HL-60 (cell line): ENCODE results near the gene ATP8A2.

Experiments
- DNase-seq, 2 experiments: peaks; one replicate each; pipeline ENCODE4 v3.0.0-alpha.2; 2010 to 2020; ENCODE audit warnings: low read depth in 1 of 2, low spot score in 1 of 2
- H3K27ac ChIP-seq: fragments of 250-450 bp; sonication (Bioruptor Pico); replicated peaks from 2 replicates; pipeline ENCODE4 v1.5.1; 2020; ENCODE audit warnings: mild to moderate bottlenecking, moderate library complexity
- H3K27me3 ChIP-seq: fragments of 250-450 bp; sonication (Bioruptor Pico); 2 replicates; pipeline ENCODE4 v1.5.1; 2021; ENCODE audit warnings: mild to moderate bottlenecking, moderate library complexity; ENCODE audit not compliant: insufficient read depth, poor library complexity, severe bottlenecking
- H3K4me3 ChIP-seq: replicated peaks from 2 replicates; pipeline ENCODE4 v1.5.1; 2011; ENCODE audit warnings: mild to moderate bottlenecking, control low read depth, low read length; ENCODE audit not compliant: insufficient read depth
- GABPA ChIP-seq: IDR thresholded peaks from 2 replicates; pipeline ENCODE4 v1.6.1; 2012; ENCODE audit warnings: low read depth
- POLR2AphosphoS5 ChIP-seq: IDR thresholded peaks from 2 replicates; pipeline ENCODE4 v1.6.1; 2012; ENCODE audit warnings: low read depth
- SPI1 ChIP-seq: IDR thresholded peaks from 2 replicates; pipeline ENCODE4 v1.6.1; 2012; ENCODE audit warnings: low read depth, mild to moderate bottlenecking, borderline replicate concordance
- TF ChIP-seq, protein P1 (sequence below): IDR thresholded peaks from 2 replicates; pipeline ENCODE4 v1.6.1; 2012; ENCODE audit warnings: low read depth; ENCODE audit not compliant: insufficient replicate concordance
- TF ChIP-seq, protein P2 (sequence below): IDR thresholded peaks from one replicate; pipeline ENCODE4 v1.5.1; 2011; ENCODE audit warnings: low read length, control low read depth, inconsistent platforms; ENCODE audit not compliant: insufficient read depth

The ATP8A2 gene

DNA sequence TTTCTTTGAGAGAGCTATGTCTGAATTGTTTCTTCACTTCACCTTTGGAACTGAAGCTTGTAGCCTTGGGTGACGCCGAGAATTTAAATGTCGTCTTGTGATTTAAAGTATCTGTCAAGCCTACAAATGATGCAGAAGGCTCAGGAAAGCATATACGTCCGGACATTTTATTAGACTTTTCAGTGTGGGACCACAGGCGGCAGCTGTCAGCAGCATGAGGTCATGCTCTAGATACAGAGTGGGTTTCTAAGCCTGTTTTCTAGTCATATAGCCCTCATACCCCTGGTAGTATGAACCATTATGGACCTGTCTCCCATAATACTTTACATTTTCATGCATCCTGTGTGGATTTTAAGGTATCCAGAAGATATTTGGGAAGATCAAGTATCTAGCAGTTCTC lies 212.3 kb downstream of the ATP8A2 start:
- Histone ChIP-seq H3K4me3 (no peak overlapping the region), H3K27ac (no peak overlapping the region), H3K27me3 (peaks cover 12% of the 10 kb centered on the region)
- TF ChIP-seq, protein P1, sequence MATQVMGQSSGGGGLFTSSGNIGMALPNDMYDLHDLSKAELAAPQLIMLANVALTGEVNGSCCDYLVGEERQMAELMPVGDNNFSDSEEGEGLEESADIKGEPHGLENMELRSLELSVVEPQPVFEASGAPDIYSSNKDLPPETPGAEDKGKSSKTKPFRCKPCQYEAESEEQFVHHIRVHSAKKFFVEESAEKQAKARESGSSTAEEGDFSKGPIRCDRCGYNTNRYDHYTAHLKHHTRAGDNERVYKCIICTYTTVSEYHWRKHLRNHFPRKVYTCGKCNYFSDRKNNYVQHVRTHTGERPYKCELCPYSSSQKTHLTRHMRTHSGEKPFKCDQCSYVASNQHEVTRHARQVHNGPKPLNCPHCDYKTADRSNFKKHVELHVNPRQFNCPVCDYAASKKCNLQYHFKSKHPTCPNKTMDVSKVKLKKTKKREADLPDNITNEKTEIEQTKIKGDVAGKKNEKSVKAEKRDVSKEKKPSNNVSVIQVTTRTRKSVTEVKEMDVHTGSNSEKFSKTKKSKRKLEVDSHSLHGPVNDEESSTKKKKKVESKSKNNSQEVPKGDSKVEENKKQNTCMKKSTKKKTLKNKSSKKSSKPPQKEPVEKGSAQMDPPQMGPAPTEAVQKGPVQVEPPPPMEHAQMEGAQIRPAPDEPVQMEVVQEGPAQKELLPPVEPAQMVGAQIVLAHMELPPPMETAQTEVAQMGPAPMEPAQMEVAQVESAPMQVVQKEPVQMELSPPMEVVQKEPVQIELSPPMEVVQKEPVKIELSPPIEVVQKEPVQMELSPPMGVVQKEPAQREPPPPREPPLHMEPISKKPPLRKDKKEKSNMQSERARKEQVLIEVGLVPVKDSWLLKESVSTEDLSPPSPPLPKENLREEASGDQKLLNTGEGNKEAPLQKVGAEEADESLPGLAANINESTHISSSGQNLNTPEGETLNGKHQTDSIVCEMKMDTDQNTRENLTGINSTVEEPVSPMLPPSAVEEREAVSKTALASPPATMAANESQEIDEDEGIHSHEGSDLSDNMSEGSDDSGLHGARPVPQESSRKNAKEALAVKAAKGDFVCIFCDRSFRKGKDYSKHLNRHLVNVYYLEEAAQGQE, result no peak
- TF ChIP-seq SPI1, result no peak
- no peak for TF ChIP-seq POLR2AphosphoS5
- TF ChIP-seq, protein P2, sequence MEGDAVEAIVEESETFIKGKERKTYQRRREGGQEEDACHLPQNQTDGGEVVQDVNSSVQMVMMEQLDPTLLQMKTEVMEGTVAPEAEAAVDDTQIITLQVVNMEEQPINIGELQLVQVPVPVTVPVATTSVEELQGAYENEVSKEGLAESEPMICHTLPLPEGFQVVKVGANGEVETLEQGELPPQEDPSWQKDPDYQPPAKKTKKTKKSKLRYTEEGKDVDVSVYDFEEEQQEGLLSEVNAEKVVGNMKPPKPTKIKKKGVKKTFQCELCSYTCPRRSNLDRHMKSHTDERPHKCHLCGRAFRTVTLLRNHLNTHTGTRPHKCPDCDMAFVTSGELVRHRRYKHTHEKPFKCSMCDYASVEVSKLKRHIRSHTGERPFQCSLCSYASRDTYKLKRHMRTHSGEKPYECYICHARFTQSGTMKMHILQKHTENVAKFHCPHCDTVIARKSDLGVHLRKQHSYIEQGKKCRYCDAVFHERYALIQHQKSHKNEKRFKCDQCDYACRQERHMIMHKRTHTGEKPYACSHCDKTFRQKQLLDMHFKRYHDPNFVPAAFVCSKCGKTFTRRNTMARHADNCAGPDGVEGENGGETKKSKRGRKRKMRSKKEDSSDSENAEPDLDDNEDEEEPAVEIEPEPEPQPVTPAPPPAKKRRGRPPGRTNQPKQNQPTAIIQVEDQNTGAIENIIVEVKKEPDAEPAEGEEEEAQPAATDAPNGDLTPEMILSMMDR, result no peak
- TF ChIP-seq GABPA, result no peak
- DNase-seq, result no peak

DNA sequence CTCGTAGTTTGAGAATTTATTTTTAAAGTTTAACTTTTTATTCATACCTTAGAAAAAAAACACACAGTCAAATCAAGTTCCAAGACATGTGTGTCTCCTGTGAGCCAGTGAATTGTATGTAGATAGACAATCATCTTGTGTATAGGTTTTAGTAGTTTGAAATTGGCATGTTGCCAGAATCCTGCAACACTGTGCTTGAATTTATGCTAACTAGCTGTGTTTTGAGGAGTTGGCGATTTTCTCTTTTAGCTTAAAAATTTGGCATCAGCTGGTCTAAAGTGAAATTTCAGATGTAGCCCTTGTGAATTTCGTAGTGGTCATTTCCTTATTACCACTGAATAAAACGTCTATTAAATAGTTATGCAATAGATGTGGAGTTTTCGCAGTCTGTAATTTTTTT lies 213.2 kb downstream of the ATP8A2 start:
- peaks cover 12% of the 10 kb centered on the region for H3K27me3 ChIP-seq
- no peak for DNase-seq

DNA sequence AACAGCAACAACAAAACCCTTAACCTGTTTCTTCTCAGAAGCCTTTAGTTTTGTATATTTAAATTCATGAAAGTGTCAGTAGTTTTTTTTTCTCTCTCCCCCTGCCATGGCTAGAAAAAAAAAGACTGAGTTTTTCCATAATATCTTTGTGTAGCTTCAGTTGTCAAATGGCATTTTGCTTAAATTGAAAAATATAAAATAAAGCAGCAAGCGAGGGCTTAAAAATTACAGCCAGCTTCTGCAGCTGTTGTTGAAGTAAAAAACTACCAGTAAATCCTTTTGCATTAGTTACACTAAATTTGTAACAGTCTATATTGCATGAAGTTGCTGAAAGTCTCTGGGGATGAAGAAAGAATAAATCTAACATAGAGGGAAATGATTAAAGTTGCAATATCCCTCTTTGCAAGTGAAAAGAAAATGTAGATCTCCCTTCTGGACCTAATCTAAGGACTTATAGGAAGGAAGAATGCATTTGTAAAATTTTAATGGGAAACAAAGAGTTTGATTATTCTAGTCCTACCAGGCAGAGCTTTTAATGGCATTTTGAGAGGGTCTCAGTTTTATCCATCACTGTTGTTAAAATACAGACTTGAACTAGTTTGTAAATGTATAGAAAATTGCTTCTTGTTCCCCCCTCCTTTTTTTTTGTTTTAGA lies 215.7 kb downstream of the ATP8A2 start:
- Histone ChIP-seq H3K27me3 (peaks cover 12% of the 10 kb centered on the region), H3K27ac (no peak overlapping the region), H3K4me3 (no peak overlapping the region)
- no peak for TF ChIP-seq POLR2AphosphoS5
- TF ChIP-seq SPI1, result no peak
- TF ChIP-seq, protein P1, result no peak
- TF ChIP-seq GABPA, result no peak
- TF ChIP-seq, protein P2, result no peak
- DNase-seq, result no peak

More for the DNA sequence above, 213.2 kb downstream of the ATP8A2 start:
- Histone ChIP-seq H3K4me3 (no peak overlapping the region), H3K27ac (no peak overlapping the region)
- no peak for TF ChIP-seq POLR2AphosphoS5
- TF ChIP-seq GABPA, result no peak
- TF ChIP-seq SPI1, result no peak
- TF ChIP-seq, protein P1, result no peak
- TF ChIP-seq, protein P2, result no peak
